ENCODE measurements around the gene PBX1.

Gene PBX1

DNA sequence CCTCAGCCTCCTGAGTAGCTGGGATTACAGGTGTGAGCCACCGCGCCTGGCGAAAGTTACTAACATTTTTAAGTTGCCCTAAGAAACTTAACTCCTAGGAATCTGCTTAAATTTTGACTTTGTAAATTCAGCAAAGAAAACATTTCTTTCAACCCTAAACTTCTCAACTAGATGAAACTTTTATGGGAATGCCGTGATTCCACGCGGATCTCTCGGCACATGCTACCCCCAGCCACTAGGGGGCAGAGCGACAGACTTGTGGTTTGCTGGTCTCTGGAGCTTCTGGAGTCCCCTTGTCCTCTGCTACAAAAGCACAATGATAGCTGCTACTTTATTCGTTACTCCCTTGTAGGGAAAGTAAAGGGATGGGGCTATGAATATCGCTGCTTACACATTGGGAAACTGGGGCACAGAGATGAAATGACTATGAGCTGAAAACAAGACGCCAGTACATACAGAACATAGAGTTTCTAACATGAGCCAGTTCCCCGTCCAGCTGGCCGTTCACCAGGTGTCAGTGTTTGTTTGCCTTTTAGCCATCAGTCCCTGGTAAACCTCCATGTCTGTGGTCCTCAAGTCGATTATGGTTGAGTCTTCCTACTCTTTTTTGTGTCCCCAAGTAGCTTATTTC is 114.7 kb downstream of the PBX1 start:
- DNase-seq (ENCODE audit: insufficient read length, low spot score) = peak; percentile 35
- no peak for TF ChIP-seq POLR2A (IDR thresholded peaks at IDR 0.05; ENCODE audit: low read depth, low read length)
- FAIRE-seq = no peak

DNA sequence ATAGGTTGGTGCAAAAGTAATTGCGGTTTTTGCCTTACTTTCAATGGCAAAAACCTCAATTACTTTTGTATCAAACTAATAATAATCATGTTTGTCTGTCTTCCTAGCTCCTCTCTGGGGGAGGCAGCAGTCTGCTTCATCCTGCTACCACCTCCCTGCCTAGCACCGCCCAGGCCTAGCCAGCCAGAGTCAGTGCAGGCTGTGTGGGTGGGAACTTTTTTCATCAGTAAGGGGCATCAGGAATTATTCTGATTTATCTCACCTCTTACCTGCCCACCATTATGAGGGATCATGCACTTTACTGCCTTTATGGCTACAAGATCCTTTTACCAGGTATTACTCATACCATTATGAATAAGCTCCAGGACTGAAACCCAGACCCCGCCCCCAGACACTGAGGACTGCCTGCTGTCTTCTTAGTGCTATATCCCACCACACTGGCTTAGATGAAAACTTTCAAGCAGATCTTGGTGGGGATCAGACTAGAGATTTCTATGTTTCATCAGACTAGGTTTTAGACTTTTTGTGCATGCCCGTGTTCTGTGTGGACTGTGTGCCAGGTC is 116.4 kb downstream of the PBX1 start:
- no peak for TF ChIP-seq POLR2A (IDR thresholded peaks at IDR 0.05; ENCODE audit: low read depth, low read length)
- FAIRE-seq (no peak), DNase-seq (ENCODE audit: insufficient read length, low spot score) (peak; percentile 40)

DNA sequence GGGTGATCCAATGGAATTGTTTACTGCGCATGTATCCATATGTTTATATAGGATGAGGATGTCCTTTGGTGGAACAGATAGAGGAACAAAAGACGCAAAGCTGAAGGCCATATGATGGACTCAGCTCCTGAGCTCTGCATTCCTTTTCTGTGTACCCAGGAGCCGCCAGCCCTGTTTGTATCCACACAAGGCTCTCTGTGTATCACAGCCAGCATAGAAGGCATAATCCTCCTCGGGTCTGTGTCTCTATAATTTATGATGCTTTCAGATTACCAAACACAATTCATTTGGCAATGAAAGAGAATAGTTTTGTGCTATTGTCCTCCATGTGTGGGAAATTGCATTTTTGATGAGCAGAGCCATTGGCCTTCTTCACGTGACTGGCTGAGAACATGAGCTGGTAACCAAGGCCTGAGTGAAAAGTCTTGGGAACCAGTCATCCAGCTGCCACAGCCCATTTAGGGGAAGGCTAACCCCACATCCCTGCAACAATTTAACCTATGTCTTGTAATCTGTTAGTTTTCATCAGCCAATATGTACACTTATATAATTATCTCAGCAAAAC is 119.2 kb downstream of the PBX1 start:
- TF ChIP-seq POLR2A (IDR thresholded peaks at IDR 0.05; ENCODE audit: low read depth, low read length) = no peak
- no peak for FAIRE-seq
- no peak for DNase-seq (ENCODE audit: insufficient read length, low spot score)

- FAIRE-seq (no peak), DNase-seq (ENCODE audit: insufficient read length, low spot score) (no peak)
- TF ChIP-seq POLR2A (IDR thresholded peaks at IDR 0.05; ENCODE audit: low read depth, low read length) = no peak
These were observed 123.6 kb downstream of the PBX1 start for GRCh38 chr1:164682570-164682969.

- FAIRE-seq (no peak), DNase-seq (ENCODE audit: insufficient read length, low spot score) (no peak)
- no peak for TF ChIP-seq POLR2A (IDR thresholded peaks at IDR 0.05; ENCODE audit: low read depth, low read length)
These were observed 124.3 kb downstream of the PBX1 start for GRCh38 chr1:164683235-164683634.

- no peak for TF ChIP-seq POLR2A (IDR thresholded peaks at IDR 0.05; ENCODE audit: low read depth, low read length)
- DNase-seq (ENCODE audit: insufficient read length, low spot score) (no peak), FAIRE-seq (no peak)
These were observed 126.5 kb downstream of the PBX1 start for GRCh38 chr1:164685266-164686035.

- FAIRE-seq = no peak
These were observed 128.8 kb downstream of the PBX1 start for GRCh38 chr1:164687777-164688176.

DNA sequence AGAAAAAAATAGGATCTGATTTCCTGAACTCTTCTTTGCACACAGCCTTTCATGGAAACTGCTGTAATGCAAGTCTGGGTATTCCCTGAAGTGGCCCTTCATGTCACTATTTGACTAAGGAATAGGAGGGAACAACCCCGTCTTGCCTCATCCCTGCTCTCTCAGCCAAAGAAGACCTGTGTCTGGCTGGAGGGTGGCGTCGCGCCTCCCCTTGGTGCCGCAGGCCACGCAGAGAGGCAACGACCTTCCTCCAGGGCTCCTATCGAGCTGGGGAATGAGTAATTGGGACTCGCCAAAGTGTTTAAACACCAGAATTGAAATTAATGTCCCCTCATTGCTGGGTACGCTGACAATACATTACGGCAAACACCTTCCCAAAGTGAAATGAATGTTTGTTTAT is 129.8 kb downstream of the PBX1 start:
- TF ChIP-seq POLR2A (IDR thresholded peaks at IDR 0.05; ENCODE audit: low read depth, low read length) = no peak
- FAIRE-seq = no peak
- no peak for DNase-seq (ENCODE audit: insufficient read length, low spot score)

More at GRCh38 chr1:164687777-164688176, 128.8 kb downstream of the PBX1 start:
- DNase-seq (ENCODE audit: insufficient read length, low spot score) = no peak
- TF ChIP-seq POLR2A (IDR thresholded peaks at IDR 0.05; ENCODE audit: low read depth, low read length) = no peak

DNA sequence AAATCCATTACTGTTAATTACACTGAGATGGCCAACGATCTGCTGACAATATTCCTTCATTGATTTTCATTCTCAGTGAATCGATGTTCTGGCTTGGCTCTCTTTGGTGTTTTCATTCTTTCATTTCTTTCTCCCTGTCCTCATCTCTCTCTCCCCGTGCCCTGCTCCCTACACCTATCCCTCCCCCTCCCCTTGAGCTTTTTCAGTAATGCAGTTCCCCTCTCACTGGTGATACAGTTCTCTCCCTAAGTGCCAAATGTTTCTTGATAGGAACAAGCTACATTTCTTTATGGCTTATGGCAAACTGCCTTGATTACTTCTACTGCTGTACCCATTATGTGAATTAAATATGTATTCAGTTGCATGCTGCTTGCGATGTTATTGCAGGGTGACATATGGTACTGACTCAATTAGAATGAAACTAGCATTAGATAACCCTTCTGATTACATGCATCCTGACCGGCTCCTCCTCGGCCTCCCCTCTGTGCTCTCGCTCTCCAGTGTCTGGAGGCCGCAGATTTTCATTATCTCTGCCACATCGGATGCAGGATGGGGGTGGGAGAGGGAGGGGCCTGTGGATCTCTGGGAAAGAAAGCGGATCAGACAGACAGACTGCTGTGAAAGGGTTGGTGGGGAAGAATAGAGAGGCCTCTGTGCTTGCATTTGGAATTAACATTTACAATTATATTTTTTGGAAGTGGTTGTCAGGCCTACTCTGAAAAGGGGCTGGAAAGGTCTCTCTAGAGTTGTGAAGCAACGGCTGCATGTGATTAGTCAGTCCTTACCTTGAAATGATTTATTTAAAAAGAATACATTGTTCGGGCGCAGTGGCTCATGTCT is 130.9 kb downstream of the PBX1 start:
- TF ChIP-seq POLR2A (IDR thresholded peaks at IDR 0.05; ENCODE audit: low read depth, low read length) = no peak
- DNase-seq (ENCODE audit: insufficient read length, low spot score) = no peak
- FAIRE-seq = no peak

DNA sequence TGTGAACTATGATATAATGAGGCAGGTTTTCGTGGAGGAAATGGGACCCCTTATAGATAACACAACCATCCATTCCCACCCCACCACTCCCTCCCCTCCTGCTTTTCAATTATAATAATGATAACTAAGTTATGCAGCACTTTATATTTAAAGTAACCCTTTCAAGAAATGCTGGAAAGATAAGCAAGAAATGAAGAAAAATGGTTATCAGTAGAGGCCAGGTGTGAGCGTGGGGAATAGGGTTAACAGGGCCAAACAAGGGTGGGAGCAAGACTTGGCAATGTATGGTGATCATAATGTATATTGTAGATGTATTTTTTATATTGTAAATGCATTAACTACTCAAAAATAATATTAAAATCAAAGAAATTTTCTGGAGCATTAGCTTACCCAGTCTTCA is 133.4 kb downstream of the PBX1 start:
- FAIRE-seq = no peak
- DNase-seq (ENCODE audit: insufficient read length, low spot score) = no peak
- TF ChIP-seq POLR2A (IDR thresholded peaks at IDR 0.05; ENCODE audit: low read depth, low read length) = no peak

- FAIRE-seq = no peak
- DNase-seq (ENCODE audit: insufficient read length, low spot score) = no peak
- TF ChIP-seq POLR2A (IDR thresholded peaks at IDR 0.05; ENCODE audit: low read depth, low read length) = no peak
These were observed 134.8 kb downstream of the PBX1 start for GRCh38 chr1:164693564-164694359.

DNA sequence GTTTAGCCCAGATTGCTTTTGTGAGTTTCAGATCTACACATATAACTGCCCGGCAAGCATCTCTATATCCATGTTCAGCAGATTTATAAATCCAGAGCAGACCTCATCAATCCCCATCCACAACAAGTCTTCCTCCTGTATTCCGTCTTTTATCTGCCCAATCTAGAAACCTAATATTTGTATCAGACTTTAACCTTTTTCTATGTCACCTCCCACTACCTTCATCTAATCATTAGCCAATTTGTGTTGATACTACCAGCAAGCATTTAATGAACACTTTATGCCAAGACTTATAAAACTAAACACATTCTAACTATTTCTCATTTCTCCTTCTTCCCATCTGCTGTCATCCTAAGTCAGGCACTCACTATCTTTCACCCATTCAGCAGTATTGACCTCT is 135.5 kb downstream of the PBX1 start:
- no peak for DNase-seq (ENCODE audit: insufficient read length, low spot score)
- no peak for TF ChIP-seq POLR2A (IDR thresholded peaks at IDR 0.05; ENCODE audit: low read depth, low read length)
- no peak for FAIRE-seq
